Measurements from ENCODE around the gene KIF9. TPM values are rescaled to one million over a fixed set of nuclear protein-coding genes. Genes with fewer than 3 reads are reported as not detected.

Gene KIF9
- total RNA-seq, result 1.1 and 2.1 TPM in 2 replicates

GRCh38 chr3:47282424-47283192 is at the start of gene KIF9, which contains the start of gene KLHL18:
Gene KIF9 (minus strand): TSS chr3:47282799. CDS start chr3:47277374, 5,425 bp downstream.
Gene KLHL18 (plus strand): TSS chr3:47282944. CDS start chr3:47282966, 22 bp downstream.

Other genes with a start within 250 kb of the KIF9 start
- gene SETD2, start 118.7 kb downstream of the KIF9 start, total RNA-seq, result 23.5 and 29.9 TPM in 2 replicates
- gene KLHL18, start 145 bp upstream of the KIF9 start, total RNA-seq, result 7.3 and 13.3 TPM in 2 replicates
- gene PTPN23, start 98.2 kb upstream of the KIF9 start, total RNA-seq, result 19.7 TPM in 2 replicates
- gene SCAP, start 193.1 kb upstream of the KIF9 start, total RNA-seq, result 63.6 and 74.8 TPM in 2 replicates
- 22.9 and 31.6 TPM in 2 replicates for gene ELP6, start 230.9 kb upstream of the KIF9 start, total RNA-seq